NCI-H748 (cell line): ENCODE results near the gene USP2.

Experiments used
- DNase-seq: peaks from one replicate; lab custom pipeline; 2025; ENCODE audit not compliant: unreplicated experiment; lab: John Stamatoyannopoulos, UW

USP2 gene

DNA sequence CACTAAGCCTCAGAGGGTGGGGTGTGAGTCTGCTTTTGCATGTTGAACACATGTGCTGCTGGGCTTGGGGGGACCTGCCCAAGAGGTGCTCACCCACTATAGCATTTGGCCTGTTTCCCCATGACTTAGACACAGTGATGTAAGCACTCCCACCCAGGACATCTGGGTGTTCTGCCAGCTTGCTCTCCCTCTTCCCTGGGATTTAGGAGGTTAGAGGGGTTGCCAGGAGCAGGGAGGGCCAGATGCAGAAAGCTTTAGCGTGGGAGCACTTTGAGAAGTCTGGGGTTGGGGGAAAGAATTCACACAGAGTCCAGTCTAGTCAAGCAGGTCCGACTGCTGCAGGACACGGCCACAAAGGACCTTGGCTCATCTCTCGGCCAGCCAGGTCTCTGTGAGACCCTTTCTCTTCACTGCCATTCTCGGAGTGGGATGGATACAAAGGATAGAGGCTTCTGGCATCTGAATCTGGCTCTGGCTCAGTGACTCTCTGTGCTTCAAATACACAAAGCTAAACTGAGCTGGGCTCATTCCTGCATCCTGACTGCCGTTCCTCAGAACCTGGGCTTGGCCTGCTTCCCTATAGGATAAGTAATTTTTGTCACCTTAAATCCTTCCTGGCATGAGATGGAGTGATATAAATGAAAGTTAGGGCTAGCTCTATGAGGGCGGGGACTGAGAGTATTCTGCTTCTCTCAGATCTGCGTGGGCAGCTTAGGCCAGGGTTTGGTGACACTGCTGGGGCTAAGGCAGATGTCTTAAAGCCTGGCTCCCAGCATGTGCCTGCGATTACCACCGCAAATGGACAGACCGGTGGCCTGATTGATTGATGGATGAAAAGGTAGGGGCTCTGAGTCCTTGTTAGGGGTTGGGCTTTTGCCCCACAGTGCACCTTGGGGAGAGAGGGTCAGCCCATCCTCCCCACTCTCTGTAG is 14.5 kb downstream of the USP2 start:
- no peak for DNase-seq

DNA sequence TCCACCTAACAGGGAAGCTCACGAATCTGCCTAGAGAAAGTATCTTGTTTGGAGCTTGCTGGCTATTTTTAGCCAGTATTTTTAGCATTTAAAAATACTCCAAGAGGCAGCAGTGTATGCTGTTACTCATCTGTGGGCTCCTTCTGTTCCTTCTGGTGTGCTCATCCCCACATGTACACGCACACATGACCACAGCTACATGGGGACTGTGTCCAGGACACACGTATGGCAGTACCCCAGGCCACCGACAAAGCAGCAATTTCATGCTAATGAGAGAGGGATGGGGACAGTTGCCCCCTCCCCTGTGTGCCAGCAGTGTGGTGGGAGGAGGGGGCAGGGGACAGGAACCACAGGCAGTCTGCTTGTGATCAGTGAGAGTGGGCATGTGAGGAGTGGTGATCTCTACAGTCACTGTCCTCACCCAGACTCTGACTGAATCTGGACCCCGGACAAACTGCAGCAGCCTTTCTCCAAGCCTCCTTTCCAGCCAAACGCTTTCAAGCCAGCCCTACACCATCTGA is 16.4 kb downstream of the USP2 start:
- DNase-seq: no peak

DNA sequence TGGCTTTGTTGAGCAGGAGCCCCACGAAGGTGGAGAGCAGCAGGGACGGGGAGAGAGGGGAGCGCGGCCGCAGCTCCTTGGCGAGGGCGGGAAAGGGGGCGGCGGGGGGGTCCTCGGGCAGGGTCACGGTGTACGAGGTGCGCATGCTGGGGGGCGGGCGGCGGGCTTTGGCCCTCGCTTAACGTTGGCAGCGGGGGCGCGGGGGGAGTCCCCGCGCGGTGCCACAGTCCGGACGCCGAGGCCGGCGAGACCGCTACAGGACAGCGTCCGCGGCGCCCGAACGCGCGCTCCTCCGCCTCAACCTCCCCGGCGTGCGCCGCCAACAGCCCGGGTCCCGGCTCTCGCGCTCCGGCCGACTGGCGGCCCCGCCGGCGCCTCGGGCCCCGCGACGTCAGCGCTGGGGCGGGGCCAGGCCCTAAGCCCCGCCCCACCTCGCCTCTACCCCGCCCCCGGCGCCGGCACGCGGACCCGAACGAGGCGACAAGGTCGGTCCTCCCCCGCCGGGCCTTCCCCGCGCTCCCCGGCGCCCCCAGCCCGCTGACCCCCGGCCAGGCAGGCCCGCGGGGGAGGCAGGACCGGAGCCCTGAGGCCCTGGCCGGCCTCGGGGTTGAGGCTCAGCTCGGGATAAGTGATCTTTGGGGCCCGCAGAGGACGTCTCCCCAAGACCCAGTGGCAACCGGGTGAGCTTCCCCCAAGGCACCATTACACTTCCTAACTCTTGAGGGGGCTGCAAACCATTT is 17.5 kb downstream of the USP2 start:
- peak; percentile 51 for DNase-seq

DNA sequence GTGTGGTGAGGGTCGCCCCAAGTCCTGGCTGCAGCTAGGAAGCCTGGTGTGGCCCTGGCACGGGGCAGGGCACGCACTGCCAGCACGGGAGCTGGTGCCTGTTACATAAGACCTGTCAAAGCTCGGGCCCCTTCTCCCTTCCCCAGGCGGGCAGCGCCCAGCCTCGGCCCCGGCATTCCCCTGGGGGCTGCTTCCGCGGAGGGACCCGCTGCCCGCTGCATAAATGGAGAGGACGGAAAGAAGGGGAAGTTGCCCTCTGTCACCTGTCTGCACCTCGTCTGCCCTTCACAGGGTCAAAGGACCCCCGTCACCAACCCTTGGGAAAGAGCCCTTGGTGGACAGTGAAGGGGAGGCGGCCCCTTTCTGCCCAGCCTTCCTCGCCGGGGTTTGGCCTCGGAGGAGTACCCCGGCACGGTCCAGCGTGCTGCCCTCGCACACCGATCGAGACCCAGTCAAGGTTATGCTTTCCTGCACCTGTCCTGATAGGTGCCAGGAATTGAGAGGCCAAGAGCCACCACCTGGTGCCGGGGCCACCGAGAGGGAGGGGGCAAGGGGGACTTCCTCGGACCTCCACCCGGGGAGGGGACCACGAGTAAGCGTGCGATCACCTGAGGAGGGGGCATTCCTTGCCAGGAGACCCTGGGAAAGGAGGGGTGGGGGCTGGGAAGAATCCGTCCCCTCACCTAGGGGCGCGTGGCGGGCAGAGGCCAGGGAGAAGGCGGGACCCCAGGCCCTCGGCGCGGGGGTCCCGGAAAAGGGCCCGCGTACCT is 18.2 kb downstream of the USP2 start:
- DNase-seq: no peak

DNA sequence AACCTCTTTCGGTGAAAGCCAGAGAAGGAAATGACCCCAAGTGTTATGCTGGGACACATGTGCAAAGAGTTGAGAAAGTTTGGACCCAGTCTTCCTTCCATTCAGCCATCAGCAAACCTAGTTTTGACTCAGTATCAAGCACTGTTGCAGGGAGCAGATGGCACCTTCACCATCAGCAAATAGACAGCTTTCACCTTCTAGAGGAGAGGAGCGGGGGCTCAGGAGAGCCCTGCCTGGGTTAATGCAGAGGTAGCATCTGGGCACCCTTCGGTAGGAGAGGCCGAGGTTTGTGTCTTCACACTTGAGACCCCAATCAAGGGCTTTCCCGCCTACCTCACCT is 18.8 kb downstream of the USP2 start:
- DNase-seq: no peak

DNA sequence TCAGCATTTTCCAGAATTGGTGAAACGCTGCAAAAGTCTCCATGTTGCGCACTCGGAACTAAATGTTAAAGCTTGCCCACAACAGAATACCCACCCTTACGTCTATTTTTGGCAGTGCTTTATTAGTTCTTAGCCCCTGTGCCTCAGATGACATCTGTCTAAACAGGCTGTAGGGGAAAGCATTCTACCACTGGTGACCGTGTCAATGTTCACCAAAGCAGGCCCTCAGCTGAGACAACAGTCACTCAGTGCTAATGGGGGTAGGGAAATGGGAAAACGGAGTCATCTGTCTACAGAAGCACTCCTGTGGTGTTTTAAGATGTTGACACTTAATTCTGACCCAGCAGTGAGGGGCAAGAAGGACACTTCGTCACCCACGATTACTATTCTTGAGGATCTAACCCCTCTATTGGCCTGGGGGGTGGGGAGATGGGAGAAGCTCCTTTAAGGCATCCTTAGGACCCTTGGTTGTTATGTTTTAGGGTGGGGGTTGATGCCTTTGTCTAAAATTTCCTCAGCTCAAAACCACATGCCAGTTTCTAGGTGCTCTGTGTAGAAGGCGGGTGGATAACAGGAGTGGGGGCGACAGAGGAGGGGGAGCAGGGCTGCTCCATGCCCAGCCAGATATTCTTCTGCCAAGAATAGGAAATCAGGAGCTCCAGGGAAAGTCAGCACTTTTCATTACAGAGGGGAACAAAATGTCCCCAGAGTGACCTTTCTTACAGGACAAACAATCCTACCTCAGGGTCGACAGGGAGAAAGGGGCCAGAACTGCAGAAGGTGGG is 19.4 kb downstream of the USP2 start:
- no peak for DNase-seq

DNA sequence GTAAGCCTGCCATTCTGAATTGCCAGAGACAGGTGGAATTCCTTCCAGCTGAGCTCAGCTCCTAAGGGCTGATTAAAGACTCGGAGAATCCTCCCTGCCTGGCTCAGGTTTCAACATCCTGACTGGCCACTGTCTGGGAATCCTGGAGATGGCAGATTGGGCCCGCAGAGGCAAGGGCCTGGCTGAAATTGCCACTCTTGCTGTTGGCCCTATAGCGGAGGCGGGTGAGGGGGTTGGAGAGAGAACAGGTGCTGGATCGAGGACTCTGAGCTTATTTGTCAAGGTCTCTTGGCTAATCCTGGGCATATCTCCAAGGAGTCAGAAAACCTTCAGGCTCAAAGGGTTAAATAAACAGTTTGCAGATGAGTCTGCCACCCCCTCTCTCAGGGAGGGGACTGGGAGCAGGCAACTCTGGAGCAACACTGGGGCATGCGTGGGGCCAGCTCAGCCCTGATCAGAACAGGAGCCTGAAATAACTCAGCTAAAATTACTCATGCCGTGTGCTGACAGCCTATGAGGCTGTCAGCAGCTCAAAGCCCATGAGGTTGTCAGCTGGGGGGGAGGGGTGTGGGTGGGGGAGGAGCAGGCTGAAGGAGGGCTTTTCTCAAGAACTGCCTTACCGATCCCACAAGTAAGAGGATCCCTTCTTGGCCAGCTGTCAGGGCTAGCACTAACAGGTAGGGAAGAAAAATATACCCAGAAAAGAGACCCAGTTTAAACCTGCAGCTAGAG is 20.3 kb downstream of the USP2 start:
- no peak for DNase-seq

DNA sequence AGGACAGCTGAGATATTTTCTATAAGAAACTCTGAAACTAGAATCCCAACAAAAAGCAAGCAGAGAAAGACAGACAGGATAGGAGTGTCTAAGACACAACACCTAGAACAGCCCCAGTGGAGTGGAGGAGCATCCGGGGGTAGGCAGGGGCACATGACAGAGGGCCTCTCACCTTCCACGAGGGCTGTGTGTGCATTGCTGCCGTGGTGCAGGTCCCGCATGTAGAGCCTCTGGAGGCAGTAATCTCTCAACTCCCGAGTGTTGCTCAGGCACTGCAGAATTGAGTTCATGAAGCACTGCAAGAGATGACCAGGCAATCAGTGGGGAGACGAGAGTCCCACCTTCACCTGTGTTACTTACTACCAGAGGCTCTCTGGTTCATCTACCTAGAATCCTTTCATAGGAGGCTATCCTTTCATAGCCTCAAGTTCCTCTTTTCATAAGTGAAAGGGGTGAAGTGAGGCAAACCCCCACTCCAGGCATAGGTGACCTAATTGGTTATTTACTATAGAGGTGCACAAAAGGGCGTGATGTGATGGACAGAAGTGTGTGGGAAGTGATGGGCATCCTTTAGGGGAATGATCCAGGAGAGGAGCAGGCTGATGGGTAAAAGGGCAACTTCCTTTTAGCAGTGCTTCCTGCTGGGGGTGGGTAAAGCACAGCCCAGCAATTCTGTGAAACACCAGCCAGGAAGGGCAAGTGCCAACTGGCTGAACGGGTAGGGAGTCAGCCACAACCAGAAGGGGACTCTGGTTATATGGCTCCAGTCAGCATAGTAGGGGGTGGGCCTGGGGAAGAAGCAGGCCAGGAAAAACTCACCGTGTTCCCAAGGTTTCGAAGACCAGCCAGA is 21.9 kb downstream of the USP2 start:
- no peak for DNase-seq

DNA sequence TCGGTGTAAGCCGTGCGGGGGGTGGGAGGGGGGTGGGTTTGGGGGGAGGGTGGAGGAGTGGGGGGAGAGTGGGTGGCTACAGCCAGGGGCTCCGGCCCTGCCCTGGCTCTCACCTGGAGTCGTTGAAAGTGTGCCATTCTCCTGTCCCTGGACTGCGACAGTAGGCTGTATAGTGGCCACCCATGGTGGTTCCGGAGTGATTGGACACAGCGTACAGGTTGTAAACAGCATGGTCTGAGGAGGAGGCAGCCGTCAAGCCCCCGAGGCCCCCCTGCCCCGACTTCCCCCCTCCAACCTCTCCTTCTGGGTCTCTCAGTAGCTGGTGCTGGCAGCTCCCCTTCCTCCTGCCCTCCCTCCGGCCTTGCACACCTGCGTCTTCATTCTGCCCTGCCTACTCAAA is 24.4 kb downstream of the USP2 start:
- DNase-seq: no peak

DNA sequence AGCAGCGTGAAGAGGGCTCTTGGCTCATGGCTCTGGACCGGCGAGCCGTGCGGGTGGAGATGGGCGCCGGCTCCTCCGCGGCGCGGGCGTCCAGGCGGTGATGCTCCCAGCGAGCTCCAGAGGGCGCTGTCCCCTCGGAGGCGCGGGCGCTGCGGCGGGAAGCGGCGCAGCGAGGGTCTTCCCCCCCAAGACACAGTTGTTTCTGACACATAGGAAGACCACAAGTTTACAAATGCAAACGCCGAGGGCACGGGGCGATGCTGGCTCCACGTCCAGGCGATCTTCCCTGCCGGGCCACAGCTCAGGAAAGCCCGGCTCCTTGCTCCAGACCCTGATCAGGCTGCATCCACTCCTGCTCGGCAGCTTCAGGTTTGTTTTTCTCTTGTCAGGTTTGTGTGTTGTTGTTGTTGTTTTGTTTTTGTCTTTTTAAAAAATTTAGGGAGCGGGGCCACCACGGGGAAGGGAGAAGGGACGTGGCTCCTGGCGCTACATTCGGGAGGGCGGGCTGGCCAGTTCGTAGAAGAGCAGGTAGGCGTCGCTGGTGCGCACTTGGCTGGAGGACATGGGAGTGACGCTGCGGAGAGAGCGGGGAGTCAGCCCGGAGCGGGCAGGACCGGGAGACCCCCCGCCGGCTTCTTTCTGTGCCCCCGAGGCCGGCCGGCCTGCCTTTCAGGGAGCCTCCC is 25.0 kb downstream of the USP2 start:
- DNase-seq: peak; percentile 79

DNA sequence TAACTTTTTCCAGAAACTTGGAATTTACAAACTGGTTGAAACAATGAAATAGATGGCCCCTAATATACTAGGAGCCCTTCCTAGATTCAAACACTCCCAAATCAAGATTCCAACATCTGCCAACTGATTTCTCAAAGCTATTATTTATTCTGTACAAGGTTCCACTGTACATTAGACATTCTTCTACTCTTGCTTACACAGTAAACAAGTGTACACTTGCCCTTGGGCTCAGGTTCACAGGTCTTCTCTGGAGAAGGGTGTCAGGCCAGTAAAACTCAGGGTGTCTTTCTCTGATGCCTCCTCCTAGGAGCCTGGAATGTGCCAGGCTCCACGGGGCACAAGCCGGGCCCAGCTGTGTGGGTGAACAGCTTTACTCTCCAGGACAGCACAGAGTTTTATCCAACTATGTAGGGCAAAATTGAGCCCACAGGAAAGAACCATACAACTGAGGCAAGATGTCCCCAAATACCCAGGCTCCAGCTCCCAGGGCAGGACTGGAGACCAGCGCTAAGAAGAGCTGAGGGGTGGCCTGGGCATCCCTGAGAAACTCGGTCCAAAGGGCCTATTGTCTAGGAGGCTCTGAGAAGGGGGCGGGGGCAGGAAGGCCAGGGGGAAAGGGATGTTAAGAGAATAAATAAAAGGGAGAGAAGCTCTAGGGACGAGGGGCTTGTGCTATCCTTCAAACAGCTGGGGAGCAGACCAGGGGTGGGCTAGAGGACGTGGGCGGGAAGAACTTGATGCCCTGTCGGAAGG is 26.2 kb downstream of the USP2 start:
- DNase-seq: no peak

DNA sequence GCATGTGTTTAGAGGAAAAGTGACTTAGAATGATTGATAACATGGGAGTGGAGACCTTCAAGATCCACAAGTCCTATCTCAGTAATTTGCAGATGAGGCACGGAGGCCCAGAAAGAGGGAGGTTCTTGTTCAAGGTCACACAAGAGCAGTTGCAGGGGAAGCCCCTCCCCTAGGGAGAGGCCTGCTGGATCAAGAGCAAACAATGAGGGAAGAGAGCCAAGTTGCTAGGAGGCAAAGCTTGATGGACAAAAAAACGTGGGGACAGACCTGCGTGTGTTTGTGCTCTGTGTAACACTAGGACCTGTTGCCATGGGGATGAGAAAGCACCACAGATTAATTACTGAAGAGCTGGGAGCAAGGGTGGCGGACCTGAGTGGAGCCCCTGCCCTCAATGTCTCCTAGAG is 28.6 kb downstream of the USP2 start:
- DNase-seq: peak; percentile 95

DNA sequence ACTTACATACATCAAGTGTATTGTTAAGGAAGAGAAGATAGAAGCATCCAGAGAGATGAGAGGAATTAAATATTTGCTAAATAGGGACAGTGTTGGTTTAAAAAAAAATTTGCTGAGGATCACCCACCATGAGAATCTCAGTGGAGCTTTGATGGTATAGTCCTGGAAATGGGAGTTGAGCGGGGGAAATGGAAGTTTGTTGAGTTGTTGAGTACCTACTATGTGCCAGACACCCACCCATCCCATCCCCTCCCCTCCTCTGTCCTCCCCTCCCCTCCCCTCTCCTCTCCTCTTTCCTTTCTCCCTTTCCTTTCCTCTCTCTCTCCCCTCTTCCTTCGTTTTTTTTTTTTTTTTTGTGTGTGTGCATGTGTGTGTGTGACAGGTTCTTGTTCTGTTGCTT is 30.3 kb downstream of the USP2 start:
- DNase-seq: no peak

DNA sequence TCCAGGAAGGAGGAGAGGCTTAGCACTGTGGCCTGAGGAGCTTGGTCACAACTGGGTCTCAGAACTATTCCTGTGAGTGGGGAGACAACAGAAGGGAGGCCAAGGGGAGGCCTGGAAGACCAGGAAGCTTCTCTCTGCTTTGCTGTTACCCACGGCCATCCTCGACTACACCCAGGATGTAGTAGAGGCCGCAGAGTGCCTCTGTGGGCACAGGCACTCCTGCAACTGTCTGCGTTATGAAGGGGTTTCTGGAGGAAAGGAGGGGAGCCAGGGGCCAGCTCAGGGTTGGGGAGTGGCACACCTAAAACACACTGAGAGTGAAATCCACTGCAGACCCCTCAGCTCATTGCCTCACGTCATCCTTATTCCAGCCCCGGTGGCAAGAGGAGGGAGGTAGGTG is 31.2 kb downstream of the USP2 start:
- no peak for DNase-seq

DNA sequence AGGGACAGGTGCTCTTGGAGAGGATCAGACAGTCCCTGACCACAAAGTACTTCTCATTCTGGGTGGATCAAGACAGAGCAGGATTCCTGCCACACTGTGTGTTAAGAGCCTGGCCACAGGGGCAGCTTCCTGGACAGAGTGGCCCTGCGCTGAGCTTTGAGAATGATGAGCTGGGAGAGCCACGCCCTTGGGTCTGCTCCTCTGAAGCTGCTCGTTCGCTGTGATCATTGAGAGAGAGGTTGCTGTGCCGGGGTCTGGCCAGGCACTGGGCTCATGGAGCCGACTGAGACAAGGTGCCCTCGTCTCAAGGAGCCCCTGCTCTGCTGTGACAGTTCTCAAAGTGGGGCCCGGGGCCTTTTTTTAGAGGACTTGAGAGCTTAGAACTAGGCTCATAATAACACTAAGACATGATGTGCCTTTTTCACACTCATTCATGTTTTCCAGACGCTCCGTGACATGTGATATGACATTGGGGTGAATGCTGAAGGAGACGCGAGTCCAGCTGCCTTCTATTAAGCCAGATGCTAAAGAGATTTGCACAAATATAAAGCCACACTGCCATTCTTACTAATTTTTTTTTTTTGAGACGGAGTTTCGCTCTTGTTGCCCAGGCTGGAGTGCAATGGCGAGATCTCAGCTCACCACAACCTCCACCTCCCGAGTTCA is 33.4 kb downstream of the USP2 start:
- DNase-seq: peak; percentile 12

DNA sequence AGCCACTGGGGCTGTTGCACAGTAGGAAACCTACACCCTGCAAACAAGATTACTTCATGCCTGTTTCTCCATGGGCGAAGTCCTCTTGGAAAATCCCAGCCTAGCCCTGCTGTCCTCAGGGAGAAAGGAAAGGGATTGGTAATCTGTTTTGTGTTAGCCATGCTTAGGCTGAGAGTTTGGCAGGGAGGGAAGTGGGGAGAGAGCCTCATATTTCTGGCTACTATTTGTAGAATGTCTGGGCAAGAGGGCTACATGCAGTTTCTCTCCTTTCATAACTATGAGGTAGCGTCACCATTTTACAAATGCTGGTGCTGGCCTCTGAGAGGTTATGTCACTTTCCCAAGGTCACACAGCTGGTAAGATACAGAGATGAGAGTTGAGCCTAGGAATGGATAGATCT is 34.2 kb downstream of the USP2 start:
- no peak for DNase-seq

DNA sequence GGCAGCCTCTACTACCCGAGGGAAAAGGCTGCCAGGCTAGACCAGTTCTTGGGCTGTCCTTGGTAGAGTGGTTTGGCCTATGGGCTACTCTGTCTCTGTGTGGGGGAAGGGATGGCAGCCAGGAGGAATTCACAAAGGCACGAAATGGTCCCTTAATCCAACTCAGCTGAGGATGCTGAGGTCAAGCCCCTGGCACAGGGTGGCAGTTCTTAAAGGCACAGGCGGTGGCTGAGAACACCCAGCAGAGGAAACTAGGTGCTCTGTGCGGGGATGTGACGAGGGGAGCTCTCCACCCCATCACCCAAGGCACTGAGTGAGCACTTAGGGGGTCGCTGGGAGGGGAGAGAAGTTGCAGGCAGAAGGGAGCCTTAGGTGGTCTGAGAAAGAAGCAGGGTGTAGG is 34.9 kb downstream of the USP2 start, which contains the start of gene MFRP:
Gene MFRP, minus strand, starts transcription at position 101 of the 400 bp plus-strand sequence. CDS start 192 bp downstream, outside the sequence.
- no peak for DNase-seq
